ENCODE data around the gene EOLA1.

DNA sequence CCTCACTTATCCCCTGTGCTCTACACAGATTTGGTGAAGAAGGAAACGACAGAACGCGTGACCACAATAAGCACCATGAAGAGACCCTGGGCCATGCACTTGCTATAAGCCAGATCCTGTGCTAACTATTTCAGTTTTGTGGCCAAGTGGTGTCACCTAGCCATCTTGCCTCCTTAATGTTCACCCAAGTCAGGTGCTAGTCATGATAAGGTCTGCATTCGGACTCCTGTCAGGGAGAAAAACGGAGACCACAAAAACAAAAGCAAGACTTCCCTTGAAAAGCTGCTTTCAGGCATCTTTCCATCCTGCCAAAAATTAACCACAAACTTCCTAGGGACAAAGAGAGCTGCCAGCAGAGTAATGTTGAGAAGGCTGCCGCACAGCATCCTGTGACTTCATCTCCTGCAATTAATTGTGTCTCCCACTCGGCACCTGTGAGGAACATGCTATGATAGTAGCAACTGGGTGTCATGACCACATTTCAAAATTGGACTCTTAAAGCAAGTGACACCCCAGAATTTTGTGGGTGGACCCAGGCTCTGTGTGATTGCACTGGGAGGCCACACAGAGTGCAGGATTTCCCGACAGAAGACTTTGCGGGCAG lies 26.9 kb upstream of the EOLA1 start:
- TF ChIP-seq, protein P1, sequence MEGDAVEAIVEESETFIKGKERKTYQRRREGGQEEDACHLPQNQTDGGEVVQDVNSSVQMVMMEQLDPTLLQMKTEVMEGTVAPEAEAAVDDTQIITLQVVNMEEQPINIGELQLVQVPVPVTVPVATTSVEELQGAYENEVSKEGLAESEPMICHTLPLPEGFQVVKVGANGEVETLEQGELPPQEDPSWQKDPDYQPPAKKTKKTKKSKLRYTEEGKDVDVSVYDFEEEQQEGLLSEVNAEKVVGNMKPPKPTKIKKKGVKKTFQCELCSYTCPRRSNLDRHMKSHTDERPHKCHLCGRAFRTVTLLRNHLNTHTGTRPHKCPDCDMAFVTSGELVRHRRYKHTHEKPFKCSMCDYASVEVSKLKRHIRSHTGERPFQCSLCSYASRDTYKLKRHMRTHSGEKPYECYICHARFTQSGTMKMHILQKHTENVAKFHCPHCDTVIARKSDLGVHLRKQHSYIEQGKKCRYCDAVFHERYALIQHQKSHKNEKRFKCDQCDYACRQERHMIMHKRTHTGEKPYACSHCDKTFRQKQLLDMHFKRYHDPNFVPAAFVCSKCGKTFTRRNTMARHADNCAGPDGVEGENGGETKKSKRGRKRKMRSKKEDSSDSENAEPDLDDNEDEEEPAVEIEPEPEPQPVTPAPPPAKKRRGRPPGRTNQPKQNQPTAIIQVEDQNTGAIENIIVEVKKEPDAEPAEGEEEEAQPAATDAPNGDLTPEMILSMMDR (IDR thresholded peaks at IDR 0.05), result no peak
- TF ChIP-seq POLR2A (IDR thresholded peaks at IDR 0.05), result no peak
